HG03575 (cell line): ENCODE measurements around the gene TGOLN2.

Experiments
- ATAC-seq: cut with Tn5 transposase; IDR thresholded peaks from one replicate; pipeline ENCODE4 v1.9.1; 2021; ENCODE audit not compliant: unreplicated experiment, insufficient number of reproducible peaks, low FRiP score; ENCODE audit errors: extremely low read depth

The TGOLN2 gene

DNA sequence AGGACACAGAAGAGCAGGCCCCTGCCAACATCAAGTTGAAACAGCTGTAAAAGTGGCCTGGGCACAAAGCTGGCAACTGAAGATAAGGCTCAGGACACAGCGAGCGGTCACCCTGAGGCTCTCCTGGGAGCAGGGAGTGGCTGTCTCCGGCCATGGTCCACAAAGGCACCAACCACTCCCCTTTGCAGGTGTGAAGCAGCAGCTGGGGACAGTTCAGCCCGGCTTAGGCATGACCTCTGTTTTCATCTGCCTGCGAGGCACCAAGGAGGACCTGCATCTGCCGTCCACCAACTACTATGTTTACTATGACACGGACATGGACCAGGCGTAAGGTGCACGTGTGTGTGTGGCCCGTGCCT lies 12.9 kb downstream of the TGOLN2 start:
- no peak for ATAC-seq

DNA sequence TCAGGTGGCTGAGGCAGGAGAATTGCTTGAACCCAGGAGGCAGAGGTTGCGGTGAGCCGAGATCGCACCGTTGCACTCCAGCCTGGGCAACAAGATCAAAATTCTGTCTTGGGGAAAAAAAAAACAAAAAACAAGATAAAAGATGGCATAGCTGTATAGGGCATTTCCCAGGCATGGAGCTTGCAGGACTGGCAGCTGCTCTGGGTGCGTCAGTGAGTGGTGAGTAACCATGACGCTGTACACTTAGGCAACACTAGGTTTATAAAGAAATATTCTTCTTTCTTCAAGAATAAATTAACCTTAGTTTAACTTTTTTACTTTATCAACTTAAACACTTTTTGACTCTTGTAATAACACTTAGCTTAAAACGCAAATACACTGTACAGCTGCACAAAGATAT lies 15.4 kb downstream of the TGOLN2 start:
- no peak for ATAC-seq

DNA sequence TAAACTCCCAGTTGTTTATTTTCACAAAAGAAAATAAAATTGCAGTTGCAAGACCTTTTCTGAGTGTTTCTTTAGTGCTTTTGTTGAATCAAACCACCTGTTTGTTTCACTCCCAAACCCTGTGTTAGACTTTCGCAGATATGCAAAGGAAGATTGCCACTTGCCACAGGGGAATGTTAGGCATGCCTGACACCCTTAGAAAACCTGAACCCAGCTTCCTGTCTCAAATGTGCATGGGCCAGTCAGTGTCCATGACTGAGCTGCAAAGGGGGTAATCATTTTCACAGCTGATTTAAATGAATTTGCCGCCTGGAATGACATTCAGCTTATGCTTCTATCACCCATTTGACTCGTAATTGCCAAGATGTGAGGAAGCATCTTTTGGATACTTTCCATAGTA lies 17.5 kb downstream of the TGOLN2 start:
- no peak for ATAC-seq

DNA sequence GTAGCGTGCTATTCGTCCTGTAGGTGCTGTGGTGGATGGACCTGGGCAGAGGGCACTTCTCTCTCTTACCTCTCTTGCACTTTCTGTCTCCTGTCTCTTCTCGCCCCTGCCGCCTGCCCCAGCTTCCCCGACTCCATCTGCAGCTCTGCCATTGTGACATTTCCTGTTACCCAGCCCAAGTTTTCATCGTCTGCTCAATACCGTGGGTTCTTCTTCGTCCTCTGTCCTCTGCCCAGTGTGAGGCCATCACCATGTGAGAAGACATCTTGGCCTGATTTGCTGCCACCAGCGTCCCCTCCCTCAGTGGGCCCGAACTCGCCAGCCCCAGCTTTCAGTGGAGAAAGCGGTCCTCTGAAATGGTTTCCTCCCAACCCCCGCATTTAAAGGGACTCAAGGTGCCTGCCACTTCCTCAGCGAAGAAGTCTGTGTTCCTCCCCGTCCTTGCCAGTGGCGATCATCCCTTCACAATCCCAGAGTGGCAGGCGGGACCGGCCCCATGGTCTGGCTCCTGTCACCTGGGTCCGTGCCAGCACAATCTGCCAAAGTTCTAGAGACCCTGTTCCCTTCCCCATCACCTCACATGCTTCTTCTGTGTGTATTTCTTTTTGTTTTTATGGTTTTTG lies 18.0 kb downstream of the TGOLN2 start:
- ATAC-seq, result no peak

DNA sequence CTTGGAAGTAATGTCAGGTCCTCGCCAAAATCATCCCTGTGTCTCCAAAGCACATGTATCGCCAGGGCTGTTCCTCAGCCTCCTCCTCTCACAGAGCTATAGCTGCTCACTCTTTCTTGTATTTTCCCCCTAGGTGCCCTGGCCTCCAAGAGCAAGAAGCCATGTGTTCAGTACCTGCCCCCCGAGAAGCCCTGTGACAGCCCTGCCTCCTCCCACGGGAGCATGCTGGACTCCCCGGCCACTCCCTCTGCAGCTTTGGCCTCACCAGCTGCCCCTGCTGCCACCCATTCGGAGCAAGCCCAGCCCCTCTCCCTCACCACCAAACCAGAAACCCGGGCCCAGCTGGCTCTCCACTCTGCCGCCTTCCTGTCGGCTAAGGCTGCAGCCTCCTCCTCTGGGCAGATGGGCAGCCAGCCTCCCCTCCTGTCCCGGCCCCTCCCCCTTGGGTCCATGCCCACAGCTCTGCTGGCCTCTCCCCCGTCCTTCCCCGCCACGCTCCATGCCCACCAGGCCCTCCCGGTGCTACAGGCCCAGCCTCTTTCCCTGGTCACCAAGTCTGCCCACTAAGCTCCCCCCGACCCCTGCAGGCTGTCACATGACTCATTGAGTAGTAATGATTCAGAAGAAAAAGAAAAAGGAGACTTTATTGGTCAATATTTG lies 18.8 kb downstream of the TGOLN2 start:
- no peak for ATAC-seq

DNA sequence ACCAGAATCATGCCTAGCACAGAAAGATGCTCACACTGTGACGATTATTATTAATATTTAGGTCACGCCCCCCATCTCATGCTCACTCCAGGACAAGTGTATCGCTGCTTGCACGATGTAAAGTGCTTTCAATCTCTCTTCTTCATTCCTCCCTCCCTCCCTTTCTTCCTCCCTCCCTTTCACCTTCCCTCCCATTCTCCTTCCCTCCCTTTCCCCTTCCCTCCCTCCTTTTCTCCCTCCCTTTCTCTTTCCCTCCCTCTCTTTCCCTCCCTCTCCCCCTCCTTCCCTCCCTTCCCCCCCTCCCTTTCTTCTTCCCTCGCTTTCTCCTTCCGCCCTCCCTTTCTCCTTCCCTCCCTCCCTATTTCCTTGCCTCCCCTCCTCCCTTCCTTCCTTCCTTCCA lies 19.6 kb downstream of the TGOLN2 start:
- no peak for ATAC-seq

DNA sequence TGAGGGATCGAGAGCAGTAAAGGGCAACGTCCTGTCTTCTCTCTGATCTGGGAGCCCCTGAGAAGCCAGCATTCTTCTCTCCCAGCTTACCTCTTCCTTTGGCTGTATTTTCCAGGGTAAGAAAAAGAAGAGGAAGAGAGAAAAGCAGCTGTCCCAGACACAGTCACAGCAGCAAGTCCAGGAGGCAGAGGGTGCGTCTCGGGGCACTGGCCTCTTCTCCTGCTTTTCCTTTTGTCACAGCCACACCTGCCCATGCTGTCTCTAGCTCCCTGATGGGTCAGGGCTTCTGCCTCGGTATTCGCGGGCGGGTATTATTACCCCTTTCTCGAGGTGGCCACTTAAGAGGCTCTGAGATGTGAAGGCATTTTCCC lies 20.3 kb downstream of the TGOLN2 start:
- ATAC-seq, result no peak

DNA sequence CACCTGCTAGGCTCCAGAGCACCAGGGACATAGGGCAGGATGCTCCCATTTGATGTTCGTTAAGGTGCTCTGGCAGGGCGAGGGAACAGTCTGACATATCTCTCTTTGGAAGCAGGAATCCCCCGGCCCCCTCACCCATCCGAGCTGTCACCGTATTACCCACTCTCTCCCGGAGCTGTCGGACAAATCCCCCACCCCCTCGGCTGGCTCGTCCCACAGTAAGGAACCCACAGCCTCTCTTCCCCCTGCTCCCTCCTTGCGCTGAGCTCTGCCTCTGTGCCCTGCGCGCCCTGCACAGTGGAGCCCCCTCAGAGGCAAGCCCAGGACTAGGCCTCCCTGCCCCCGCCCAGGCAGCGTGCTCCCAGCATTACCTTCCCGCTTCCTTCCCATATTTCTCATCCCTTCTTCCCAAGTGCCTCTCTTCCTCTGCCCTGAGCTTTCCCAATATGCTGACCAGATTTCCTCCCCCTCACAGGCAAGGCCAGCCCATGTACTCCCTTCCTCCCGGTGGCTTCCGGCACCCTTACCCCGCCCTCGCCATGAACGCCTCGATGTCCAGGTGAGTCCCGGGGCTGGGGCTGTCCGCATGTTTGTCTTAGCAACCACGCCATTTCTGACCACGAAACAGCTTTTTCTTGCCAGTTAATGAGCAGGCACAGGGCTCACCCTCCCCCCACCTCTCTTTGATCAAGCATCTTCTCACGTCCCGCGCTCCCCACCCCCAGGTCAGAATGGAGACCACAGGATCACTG lies 23.8 kb downstream of the TGOLN2 start:
- no peak for ATAC-seq

DNA sequence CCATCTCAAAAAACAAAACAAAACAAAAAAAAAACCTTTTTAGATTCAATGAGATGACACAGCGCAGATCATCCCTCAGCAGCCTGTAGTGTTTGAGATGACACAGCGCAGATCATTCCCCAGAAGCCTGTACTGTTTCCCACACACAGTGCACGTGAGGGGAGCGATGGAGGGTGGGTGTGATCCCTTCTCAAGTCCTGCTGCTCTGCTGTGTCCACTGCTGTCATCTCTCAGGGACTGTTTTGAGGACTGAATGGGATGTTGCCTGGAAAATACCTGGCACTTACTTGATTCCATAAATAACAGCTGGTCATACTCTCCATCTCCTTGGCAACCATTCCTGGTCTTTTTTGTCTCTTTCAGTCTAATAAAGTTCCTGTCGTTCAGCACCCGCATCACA lies 25.7 kb downstream of the TGOLN2 start:
- ATAC-seq, result no peak

DNA sequence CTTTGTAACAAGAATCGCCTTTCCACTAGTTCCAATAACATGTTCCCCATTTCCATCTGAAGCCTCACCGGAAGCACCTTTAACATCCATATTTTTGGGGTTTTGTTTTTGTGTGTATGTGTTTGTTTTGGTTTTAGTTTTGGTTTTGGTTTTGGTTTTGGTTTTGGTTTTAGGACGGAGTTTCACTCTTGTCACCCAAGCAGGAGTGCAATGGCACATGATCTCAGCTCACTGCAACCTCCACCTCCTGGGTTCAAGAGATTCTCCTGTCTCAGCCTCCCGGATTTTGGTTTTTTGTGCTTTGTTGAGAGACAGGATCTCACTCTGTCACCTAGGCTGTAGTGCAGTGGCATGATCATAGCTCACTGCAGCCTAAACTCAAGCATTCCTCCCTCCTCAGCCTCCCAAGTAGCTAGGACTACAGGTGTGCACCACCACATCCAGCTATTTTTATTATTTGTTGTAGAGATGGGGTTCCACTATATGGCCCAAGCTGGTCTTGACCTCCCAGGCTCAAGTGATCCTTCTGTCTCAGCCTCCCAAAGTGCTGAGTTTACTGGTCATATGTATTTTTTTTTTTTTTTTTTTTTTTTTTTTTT lies 36.3 kb downstream of the TGOLN2 start:
- no peak for ATAC-seq

DNA sequence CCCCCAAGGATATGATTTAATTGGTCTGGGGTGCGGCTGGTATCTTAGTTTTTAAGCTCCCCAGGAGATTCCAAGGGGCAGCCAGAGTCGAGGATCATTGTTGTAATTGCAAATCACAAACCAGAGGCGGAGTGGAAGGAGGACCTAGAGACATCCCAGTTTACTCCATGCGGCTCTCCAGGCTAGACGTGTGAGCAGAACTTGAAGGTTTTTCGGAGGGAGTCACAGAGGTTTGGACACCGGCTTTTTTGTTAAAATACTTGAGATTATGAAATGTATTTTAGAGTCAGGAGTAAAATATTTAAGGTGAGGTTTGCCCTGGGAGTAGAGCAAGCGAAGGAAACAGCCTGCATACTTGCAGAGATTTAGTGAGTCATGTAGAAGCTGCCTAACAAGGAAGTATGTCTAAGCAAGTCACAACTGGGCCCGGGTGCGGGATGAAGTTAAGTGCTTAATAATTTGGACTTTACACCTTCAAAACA lies 39.5 kb downstream of the TGOLN2 start:
- ATAC-seq, result no peak

DNA sequence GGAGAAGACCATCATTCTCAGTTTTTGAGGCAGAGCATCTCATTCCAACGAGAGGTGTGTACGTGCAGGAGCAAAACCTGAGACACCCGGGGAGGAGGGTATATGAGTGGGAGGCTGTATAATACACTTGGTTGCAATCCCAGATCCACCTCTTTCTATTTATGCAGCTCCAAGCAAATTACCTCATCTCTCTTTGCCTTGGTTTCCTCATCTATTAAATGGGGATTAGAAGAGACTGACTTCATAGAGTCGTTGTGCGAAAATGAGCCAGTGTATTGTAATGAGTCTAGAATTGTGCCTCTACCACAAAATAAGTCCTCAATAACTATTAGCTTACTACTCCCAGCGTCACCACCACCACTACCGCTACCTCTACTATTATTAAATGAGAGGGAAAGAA lies 40.1 kb downstream of the TGOLN2 start:
- no peak for ATAC-seq

DNA sequence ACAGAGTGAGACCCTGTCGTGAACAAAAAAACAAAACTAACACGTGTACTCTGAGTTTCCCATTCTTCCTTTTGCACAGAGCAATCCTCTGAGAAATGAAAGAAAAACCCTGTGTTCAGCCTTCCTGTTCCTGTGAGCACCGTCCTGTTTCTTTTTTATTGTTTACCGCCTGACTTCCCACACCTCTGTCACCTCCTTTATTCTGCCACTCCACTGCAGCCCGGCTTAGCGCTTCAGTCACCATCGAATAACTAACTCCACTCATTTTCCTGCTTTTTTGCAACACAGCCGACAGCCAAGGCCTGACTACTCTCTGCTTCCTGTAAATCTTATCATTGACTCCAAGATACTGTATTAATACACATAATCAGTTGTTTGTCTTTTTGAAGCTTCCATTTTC lies 40.9 kb downstream of the TGOLN2 start:
- ATAC-seq, result no peak

DNA sequence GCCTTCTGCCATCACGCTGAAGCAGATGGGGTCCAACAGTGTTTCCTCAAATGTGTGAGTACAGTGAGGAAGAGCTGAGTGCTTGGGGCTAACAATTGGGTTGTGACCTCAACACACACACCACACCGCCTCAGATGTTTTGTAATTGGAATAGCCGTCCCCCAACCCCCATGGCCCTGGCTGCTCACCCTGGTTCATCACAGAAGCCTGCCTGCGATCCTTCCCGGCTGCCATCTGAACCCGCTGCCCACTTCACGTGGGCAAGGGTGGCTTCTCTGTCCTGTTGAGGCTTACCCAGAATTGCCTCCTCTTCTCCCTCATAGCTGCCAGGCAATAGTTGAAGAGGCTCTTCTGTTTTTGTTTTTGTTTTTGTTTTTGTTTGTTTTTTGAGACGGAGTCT lies 44.1 kb downstream of the TGOLN2 start:
- ATAC-seq, result no peak

DNA sequence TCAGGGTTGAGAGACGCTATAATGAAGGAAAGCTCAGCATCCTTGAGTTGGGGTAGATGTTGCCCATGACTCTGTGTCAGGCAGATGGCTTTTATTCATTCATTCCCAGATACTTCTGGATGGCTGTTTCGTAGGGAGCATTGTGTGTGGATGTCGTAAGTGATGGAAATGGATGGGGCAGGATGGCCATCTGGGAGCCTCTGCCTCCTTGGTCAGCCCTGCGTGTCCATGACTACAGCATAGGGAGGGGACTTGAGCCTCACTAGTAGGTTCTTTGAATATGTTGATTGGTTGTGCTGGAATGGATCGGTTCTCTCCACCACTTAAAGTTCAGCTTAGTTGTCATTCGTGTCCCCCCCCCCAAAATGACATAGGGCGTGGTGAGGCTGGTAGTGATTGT lies 44.9 kb downstream of the TGOLN2 start:
- ATAC-seq, result no peak

DNA sequence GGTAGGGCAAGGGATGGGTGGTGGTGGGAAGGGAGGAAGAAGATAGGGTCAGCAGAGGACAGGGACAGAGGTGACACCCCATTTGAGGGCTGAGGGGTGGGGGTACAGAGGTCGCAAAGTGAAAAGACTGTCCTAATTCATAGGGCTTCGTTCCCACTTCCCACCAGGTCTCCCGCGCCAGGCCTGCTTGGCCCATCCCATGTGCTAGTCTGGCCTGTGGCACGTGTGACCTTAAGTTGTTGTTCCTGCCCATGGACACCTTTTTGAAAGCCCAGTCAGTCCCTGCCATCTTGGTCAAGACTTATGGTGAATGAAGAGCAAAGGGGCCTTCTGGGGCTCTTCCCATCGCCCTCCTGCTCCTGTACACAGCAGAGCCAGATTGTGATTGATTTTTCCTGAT lies 46.2 kb downstream of the TGOLN2 start:
- no peak for ATAC-seq

DNA sequence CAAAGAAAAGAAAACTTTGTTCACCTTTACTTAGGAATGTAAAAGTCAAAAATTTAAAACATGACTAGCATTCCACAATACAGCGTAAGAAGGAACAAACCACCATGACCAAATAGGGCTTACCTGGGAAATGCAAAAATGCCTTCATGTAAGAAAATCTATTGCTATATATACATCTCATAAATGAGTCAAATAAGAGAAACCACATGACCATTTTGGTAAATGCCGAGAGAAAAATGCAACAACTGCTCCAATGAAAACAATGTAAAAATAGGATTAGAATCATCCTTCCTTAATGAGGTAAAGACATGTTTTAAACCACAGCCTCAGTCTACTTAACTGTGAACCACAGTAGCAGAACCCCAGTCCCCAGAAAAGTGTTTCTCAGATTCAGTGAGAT lies 49.4 kb downstream of the TGOLN2 start:
- ATAC-seq, result no peak

DNA sequence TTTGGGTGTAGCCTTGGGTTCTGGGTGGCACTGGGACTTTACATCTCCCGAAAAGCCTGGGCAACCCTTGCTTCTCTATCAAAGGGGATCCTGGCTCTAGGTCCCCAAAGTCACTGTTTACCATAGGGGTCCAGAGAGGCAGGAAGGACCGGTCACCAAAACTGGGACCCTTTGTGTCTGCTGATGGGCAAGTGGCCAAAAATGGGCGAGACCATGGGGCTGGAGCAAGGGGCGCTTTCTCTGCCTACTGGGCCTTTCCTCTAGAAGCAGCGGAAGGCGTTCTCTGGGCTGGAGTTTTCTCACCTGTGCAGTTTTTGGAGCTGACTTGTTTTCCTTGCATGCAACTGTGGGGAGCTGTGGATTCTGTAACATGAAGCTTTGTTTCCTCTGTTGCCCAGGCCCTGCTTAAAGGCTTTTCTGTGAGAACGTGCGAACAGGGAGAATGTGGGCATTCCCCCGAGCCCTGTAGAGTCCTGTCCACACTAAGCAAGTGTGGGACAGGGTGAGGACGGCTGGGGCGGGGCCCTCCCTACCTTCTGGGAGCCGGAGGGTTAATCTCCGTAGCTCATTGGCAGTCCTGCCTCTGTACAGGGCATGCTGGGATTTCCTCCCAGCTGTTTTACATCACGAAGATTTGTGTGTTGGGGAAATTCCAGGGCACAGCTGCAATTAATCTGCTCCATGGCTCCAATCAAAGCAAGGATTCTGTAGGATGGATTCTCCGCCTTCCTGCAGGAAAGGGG lies 50.2 kb downstream of the TGOLN2 start:
- no peak for ATAC-seq

DNA sequence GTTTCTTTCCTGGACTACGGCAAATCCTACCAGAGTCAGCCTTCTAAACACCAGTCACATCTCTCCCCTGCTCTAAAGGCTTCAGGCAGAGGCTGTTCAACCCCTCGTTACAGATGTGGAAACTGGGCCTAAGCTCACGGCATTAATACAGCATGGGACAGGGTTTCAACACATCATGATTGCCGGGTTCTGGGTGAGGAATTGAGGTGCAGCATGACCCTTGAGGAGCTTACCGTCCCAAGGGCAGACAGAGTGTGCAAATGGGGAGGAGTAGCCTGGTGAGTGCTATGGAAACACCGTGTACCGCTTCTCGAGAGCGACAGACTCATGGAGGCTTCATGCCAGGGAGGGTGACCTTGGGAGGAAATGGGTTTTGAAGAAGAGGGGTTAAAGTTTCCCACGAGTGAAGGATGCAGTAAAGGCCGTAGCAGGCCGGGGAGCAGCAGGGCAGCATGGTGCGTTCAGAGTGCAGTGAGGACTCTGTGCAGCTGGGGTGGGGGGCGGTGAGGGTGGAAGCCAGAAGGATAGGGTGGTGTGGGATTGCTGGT lies 51.1 kb downstream of the TGOLN2 start:
- ATAC-seq, result no peak
